NK-92 treated with Interleukin-12 subunit alpha and Interleukin-12 subunit beta, amount 100 ng/mL, for 24 hours (cell line): ENCODE results near the gene EMC8.
"Not testable (repeated sequence)": the region's sequence is repeated elsewhere in the genome, so short reads cannot be mapped to it uniquely, and the experiment has no call there.

Source experiments
- DNase-seq: peaks from one replicate; lab custom pipeline; 2025; lab: John Stamatoyannopoulos, UW

The EMC8 gene

GRCh38 chr16:85812031-85812807, 12.9 kb upstream of the EMC8 start:
- DNase-seq: no peak

- DNase-seq: no peak
These were observed 11.4 kb upstream of the EMC8 start for GRCh38 chr16:85810742-85811115.

GRCh38 chr16:85810097-85810741, 10.9 kb upstream of the EMC8 start:
- no peak for DNase-seq

GRCh38 chr16:85809645-85810044, 10.3 kb upstream of the EMC8 start:
- DNase-seq: no peak

GRCh38 chr16:85808926-85809325, 9.6 kb upstream of the EMC8 start:
- no peak for DNase-seq

GRCh38 chr16:85808104-85808503, 8.8 kb upstream of the EMC8 start:
- not testable (repeated sequence) for DNase-seq

- DNase-seq: not testable (repeated sequence)
These were observed 8.0 kb upstream of the EMC8 start for GRCh38 chr16:85807340-85807739.

- DNase-seq: no peak
These were observed 7.2 kb upstream of the EMC8 start for GRCh38 chr16:85806539-85806938.

- no peak for DNase-seq
These were observed 6.2 kb upstream of the EMC8 start for GRCh38 chr16:85805442-85806045.

- DNase-seq: no peak
These were observed 4.2 kb upstream of the EMC8 start for GRCh38 chr16:85803570-85803969.

- DNase-seq: no peak
These were observed 951 bp upstream of the EMC8 start for GRCh38 chr16:85800321-85800669.

GRCh38 chr16:85798901-85799496, 345 bp downstream of the EMC8 start:
- no peak for DNase-seq

GRCh38 chr16:85798283-85798776, 1.0 kb downstream of the EMC8 start:
- DNase-seq: no peak

- DNase-seq: no peak
These were observed 2.7 kb downstream of the EMC8 start for GRCh38 chr16:85796599-85796998.

GRCh38 chr16:85796152-85796551, 3.2 kb downstream of the EMC8 start:
- DNase-seq: no peak

GRCh38 chr16:85794696-85795095, 4.6 kb downstream of the EMC8 start:
- no peak for DNase-seq

GRCh38 chr16:85793662-85794298, 5.6 kb downstream of the EMC8 start:
- no peak for DNase-seq

GRCh38 chr16:85789773-85790172, 9.6 kb downstream of the EMC8 start:
- DNase-seq: no peak

- no peak for DNase-seq
These were observed 10.5 kb downstream of the EMC8 start for GRCh38 chr16:85788819-85789218.

GRCh38 chr16:85785927-85786326, 13.4 kb downstream of the EMC8 start:
- DNase-seq: no peak

GRCh38 chr16:85784813-85785212, 14.5 kb downstream of the EMC8 start:
- DNase-seq: no peak

- DNase-seq: no peak
These were observed 15.9 kb downstream of the EMC8 start for GRCh38 chr16:85783441-85783840.
